WTC11 (cell line): ENCODE data around the gene CARM1. TPM values are rescaled to one million over a fixed set of nuclear protein-coding genes. Genes with fewer than 3 reads are reported as not detected.
A peak's percentile ranks its signal among the peaks of the same experiment; 100 is the strongest.

Experiments
- ATAC-seq: fragments of 200-7000 bp; cut with Tn5 transposase; 2 replicates; pipeline ENCODE4 v1.10.0; 2021; ENCODE audit warnings: mild to moderate bottlenecking, moderate library complexity
- CTCF ChIA-PET: fragments of 300-600 bp; sonication (Branson Sonifier 250); formaldehyde crosslinking; loops from one replicate; lab custom pipeline; 2021; ENCODE audit warnings: antibody characterized with exemption; lab: Charles Lee
- POLR2A ChIA-PET: fragments of 350-600 bp; sonication (Branson Sonifier 250); formaldehyde crosslinking; loops from one replicate; lab custom pipeline; 2021; ENCODE audit warnings: antibody characterized with exemption; lab: Charles Lee
- DNase-seq: peaks from one replicate; pipeline ENCODE4 v3.0.0; 2021; ENCODE audit warnings: low spot score
- H3K27ac Mint-ChIP-seq: 2 replicates; pipeline ENCODE4 v1.8.0; 2021; ENCODE audit warnings: mixed read lengths
- H3K27me3 Mint-ChIP-seq: 2 replicates; pipeline ENCODE4 v1.8.0; 2021; ENCODE audit warnings: low read depth, mild to moderate bottlenecking, moderate library complexity, mixed read lengths
- H3K36me3 Mint-ChIP-seq: 2 replicates; pipeline ENCODE4 v1.8.0; 2021; ENCODE audit warnings: mixed read lengths
- H3K4me1 Mint-ChIP-seq: 2 replicates; pipeline ENCODE4 v1.8.0; 2022; ENCODE audit warnings: mixed read lengths
- H3K4me3 Mint-ChIP-seq: 2 replicates; pipeline ENCODE4 v1.8.0; 2021; ENCODE audit warnings: mild to moderate bottlenecking, moderate library complexity, mixed read lengths
- H3K9me3 Mint-ChIP-seq: 2 replicates; pipeline ENCODE4 v1.8.0; 2021; ENCODE audit warnings: mixed read lengths
- CBFB ChIP-seq: sonication (generic); formaldehyde crosslinking; IDR thresholded peaks from 2 replicates; pipeline ENCODE4 v1.8.1; 2022; ENCODE audit warnings: mild to moderate bottlenecking, low read depth, missing genetic modification reagents
- CREM ChIP-seq: sonication (generic); formaldehyde crosslinking; IDR thresholded peaks from 2 replicates; pipeline ENCODE4 v1.8.1; 2022; ENCODE audit warnings: mild to moderate bottlenecking, missing genetic modification reagents, moderate library complexity
- E2F4 ChIP-seq: sonication (generic); formaldehyde crosslinking; IDR thresholded peaks from 2 replicates; pipeline ENCODE4 v1.8.1; 2022; ENCODE audit warnings: low read depth, mild to moderate bottlenecking, moderate library complexity, missing genetic modification reagents, borderline replicate concordance
- FOXP4 ChIP-seq: sonication (generic); formaldehyde crosslinking; IDR thresholded peaks from 2 replicates; pipeline ENCODE4 v1.8.0; 2022; ENCODE audit warnings: mild to moderate bottlenecking, missing genetic modification reagents
- GABPB1 ChIP-seq: sonication (generic); formaldehyde crosslinking; IDR thresholded peaks from 2 replicates; pipeline ENCODE4 v1.8.1; 2023; ENCODE audit warnings: mild to moderate bottlenecking, missing genetic modification reagents
- HMGA2 ChIP-seq: fragments of 250-450 bp; sonication (Bioruptor Pico); IDR thresholded peaks from 2 replicates; pipeline ENCODE4 v1.4.0; 2021; ENCODE audit warnings: mild to moderate bottlenecking, moderate library complexity
- JUN ChIP-seq: sonication (generic); formaldehyde crosslinking; IDR thresholded peaks from 2 replicates; pipeline ENCODE4 v1.8.0; 2023; ENCODE audit warnings: mild to moderate bottlenecking, missing genetic modification reagents
- MXD4 ChIP-seq: fragments of 250-450 bp; sonication (Bioruptor Pico); IDR thresholded peaks from 2 replicates; pipeline ENCODE4 v1.8.0; 2021; ENCODE audit warnings: mild to moderate bottlenecking, moderate library complexity, borderline replicate concordance
- NFATC4 ChIP-seq: fragments of 250-450 bp; sonication (Bioruptor Pico); IDR thresholded peaks from 2 replicates; pipeline ENCODE4 v1.9.0; 2021; ENCODE audit warnings: mild to moderate bottlenecking
- PRDM15 ChIP-seq: sonication (generic); formaldehyde crosslinking; IDR thresholded peaks from 2 replicates; pipeline ENCODE4 v1.8.0; 2022; ENCODE audit warnings: missing genetic modification reagents
- SMAD3 ChIP-seq: sonication (generic); formaldehyde crosslinking; IDR thresholded peaks from 2 replicates; pipeline ENCODE4 v1.8.0; 2022; ENCODE audit warnings: missing genetic modification reagents, mild to moderate bottlenecking, borderline replicate concordance
- SP1 ChIP-seq: sonication (generic); formaldehyde crosslinking; conservative IDR thresholded peaks from 2 replicates; pipeline ENCODE4 v1.8.1; 2022; ENCODE audit warnings: missing genetic modification reagents
- TCF7 ChIP-seq: sonication (generic); formaldehyde crosslinking; IDR thresholded peaks from 2 replicates; pipeline ENCODE4 v1.8.0; 2022; ENCODE audit warnings: mild to moderate bottlenecking, low read depth, missing genetic modification reagents, moderate library complexity
- TP53 ChIP-seq: sonication (generic); formaldehyde crosslinking; IDR thresholded peaks from 2 replicates; pipeline ENCODE4 v1.8.1; 2023; ENCODE audit warnings: mild to moderate bottlenecking, missing genetic modification reagents
- ZNF263 ChIP-seq: sonication (generic); formaldehyde crosslinking; IDR thresholded peaks from 2 replicates; pipeline ENCODE4 v1.8.1; 2022; ENCODE audit warnings: low read depth, mild to moderate bottlenecking, moderate library complexity, missing genetic modification reagents
- ZNF416 ChIP-seq: fragments of 250-450 bp; sonication (Bioruptor Pico); IDR thresholded peaks from 2 replicates; pipeline ENCODE4 v1.9.0; 2021; ENCODE audit warnings: mild to moderate bottlenecking, inconsistent platforms
- total RNA-seq: library from RNA; stranded (reverse); gene quantifications from 3 replicates; pipeline ENCODE4 v1.2.3, GENCODE V29; 2021
- TF ChIP-seq, protein P1 (sequence below): fragments of 250-450 bp; sonication (Bioruptor Pico); conservative IDR thresholded peaks from 2 replicates; pipeline ENCODE4 v1.9.0; 2021; ENCODE audit warnings: mild to moderate bottlenecking
- TF ChIP-seq, protein P2 (sequence below): sonication (generic); formaldehyde crosslinking; IDR thresholded peaks from 2 replicates; pipeline ENCODE4 v1.8.1; 2023; ENCODE audit warnings: mild to moderate bottlenecking, missing genetic modification reagents, moderate library complexity
- TF ChIP-seq, protein P3 (sequence below): fragments of 250-450 bp; sonication (Bioruptor Pico); IDR thresholded peaks from 2 replicates; pipeline ENCODE4 v1.9.0; 2021; ENCODE audit warnings: mild to moderate bottlenecking
- TF ChIP-seq, protein P4 (sequence below): sonication (generic); formaldehyde crosslinking; IDR thresholded peaks from 2 replicates; pipeline ENCODE4 v1.8.1; 2022; ENCODE audit warnings: missing genetic modification reagents, borderline replicate concordance
- TF ChIP-seq, protein P5 (sequence below): sonication (generic); formaldehyde crosslinking; IDR thresholded peaks from 2 replicates; pipeline ENCODE4 v1.8.0; 2022; ENCODE audit warnings: mild to moderate bottlenecking, missing genetic modification reagents

Gene CARM1
- total RNA-seq, 1 experiment from 2014 or later: 125 TPM

GRCh38 chr19:10892256-10892655 lies 20.9 kb downstream of the CARM1 start (continued):
- no peak for TF ChIP-seq PRDM15
- TF ChIP-seq, protein P1, sequence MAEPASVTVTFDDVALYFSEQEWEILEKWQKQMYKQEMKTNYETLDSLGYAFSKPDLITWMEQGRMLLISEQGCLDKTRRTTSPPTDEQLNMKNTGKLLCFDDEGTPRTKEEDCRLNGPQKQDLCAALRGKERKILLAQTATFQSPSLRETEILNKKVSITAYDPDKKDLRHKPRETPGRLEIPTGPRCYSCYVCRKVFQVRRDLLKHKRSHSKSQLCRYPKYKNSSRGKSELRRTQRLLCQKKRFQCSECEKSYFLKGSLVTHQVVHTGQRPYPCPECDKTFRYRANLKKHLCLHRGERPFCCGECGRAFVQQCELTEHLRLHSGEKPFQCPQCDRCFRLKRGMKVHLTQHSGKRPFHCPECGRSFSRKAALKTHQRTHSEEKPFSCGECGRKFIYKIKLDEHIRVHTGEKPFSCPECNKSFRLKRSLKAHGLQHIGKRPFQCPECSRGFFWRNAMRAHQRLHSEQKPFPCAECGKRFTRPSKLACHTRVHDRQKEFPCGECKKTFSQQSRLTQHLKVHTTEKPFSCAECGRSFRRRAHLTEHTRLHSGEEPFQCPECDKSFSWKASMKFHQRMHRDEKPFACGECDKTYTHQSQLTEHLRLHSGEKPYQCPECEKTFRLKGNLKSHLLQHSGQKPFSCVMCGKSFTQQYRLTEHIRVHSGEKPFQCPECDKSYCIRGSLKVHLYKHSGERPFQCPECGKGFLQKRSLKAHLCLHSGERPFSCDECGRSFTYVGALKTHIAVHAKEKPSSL (CRISPR knock-in tag): no peak
- TF ChIP-seq, protein P2, sequence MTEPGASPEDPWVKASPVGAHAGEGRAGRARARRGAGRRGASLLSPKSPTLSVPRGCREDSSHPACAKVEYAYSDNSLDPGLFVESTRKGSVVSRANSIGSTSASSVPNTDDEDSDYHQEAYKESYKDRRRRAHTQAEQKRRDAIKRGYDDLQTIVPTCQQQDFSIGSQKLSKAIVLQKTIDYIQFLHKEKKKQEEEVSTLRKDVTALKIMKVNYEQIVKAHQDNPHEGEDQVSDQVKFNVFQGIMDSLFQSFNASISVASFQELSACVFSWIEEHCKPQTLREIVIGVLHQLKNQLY (CRISPR knock-in tag): no peak
- no peak for TF ChIP-seq CBFB (CRISPR knock-in tag)
- TF ChIP-seq TP53 (CRISPR knock-in tag): no peak
- TF ChIP-seq, all 79 proteins: peak for 0

GRCh38 chr19:10894911-10895213 lies 23.5 kb downstream of the CARM1 start:
- H3K4me1 Mint-ChIP-seq: peaks cover 51% of the 10 kb centered on the region
- DNase-seq (no peak), ATAC-seq (no peak)
- ChIA-PET CTCF (interaction anchor here (0.7 to 2.9 kb wide), 7 partner anchors 9 to 82 kb away, joined by 4 to 13 read pairs (median 6); no protein-coding TSS in a partner anchor), POLR2A (interaction anchor here (0.6 to 1.1 kb wide), 2 partner anchors 15 to 72 kb away, joined by 3 to 4 read pairs; no protein-coding TSS in a partner anchor)
- no peak overlapping the region for H3K4me3 Mint-ChIP-seq
- no peaks in the 10 kb centered on the region for H3K9me3 Mint-ChIP-seq
- TF ChIP-seq, protein P3, sequence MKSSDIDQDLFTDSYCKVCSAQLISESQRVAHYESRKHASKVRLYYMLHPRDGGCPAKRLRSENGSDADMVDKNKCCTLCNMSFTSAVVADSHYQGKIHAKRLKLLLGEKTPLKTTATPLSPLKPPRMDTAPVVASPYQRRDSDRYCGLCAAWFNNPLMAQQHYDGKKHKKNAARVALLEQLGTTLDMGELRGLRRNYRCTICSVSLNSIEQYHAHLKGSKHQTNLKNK (CRISPR knock-in tag): no peak
- TF ChIP-seq NFATC4 (CRISPR knock-in tag) (no peak), MXD4 (CRISPR knock-in tag) (no peak), ZNF416 (CRISPR knock-in tag) (no peak)
- H3K27me3 Mint-ChIP-seq: no peaks in the 10 kb centered on the region
- H3K27ac Mint-ChIP-seq: no peak overlapping the region; the same call in 1 of the 2 replicates
- H3K36me3 Mint-ChIP-seq: no peaks in the 10 kb centered on the region

GRCh38 chr19:10895363-10895762 lies 24.0 kb downstream of the CARM1 start:
- TF ChIP-seq GABPB1 (CRISPR knock-in tag) (no peak), ZNF416 (CRISPR knock-in tag) (no peak), SP1 (CRISPR knock-in tag) (no peak), JUN (CRISPR knock-in tag) (no peak), HMGA2 (no peak), CREM (CRISPR knock-in tag) (no peak), SMAD3 (no peak), E2F4 (CRISPR knock-in tag) (no peak), ZNF263 (CRISPR knock-in tag) (no peak), FOXP4 (no peak), TCF7 (CRISPR knock-in tag) (no peak)
- TF ChIP-seq, protein P4, sequence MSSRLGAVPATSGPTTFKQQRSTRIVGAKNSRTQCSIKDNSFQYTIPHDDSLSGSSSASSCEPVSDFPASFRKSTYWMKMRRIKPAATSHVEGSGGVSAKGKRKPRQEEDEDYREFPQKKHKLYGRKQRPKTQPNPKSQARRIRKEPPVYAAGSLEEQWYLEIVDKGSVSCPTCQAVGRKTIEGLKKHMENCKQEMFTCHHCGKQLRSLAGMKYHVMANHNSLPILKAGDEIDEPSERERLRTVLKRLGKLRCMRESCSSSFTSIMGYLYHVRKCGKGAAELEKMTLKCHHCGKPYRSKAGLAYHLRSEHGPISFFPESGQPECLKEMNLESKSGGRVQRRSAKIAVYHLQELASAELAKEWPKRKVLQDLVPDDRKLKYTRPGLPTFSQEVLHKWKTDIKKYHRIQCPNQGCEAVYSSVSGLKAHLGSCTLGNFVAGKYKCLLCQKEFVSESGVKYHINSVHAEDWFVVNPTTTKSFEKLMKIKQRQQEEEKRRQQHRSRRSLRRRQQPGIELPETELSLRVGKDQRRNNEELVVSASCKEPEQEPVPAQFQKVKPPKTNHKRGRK (CRISPR knock-in tag): no peak
- TF ChIP-seq, protein P5, sequence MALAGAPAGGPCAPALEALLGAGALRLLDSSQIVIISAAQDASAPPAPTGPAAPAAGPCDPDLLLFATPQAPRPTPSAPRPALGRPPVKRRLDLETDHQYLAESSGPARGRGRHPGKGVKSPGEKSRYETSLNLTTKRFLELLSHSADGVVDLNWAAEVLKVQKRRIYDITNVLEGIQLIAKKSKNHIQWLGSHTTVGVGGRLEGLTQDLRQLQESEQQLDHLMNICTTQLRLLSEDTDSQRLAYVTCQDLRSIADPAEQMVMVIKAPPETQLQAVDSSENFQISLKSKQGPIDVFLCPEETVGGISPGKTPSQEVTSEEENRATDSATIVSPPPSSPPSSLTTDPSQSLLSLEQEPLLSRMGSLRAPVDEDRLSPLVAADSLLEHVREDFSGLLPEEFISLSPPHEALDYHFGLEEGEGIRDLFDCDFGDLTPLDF (CRISPR knock-in tag): no peak
- H3K4me1 Mint-ChIP-seq: peaks cover 51% of the 10 kb centered on the region
- ATAC-seq: no peak
- ChIA-PET POLR2A (no interaction called here), CTCF (interaction anchor here (0.6 to 2.9 kb wide), 7 partner anchors 14 to 47 kb away, joined by 3 to 13 read pairs (median 6); no protein-coding TSS in a partner anchor)
- H3K9me3 Mint-ChIP-seq: no peaks in the 10 kb centered on the region
- no peaks in the 10 kb centered on the region for H3K27me3 Mint-ChIP-seq
- peak overlapping the region; percentile 39; the same call in 1 of the 2 replicates for H3K27ac Mint-ChIP-seq
- no peaks in the 10 kb centered on the region for H3K36me3 Mint-ChIP-seq
- no peak for DNase-seq
- H3K4me3 Mint-ChIP-seq: no peak overlapping the region
